Measurements from ENCODE around the gene ZNF429.

The ZNF429 gene

GRCh38 chr19:21487969-21488368 is 17.4 kb upstream of the ZNF429 start:
- TF ChIP-seq CREB5 (CRISPR knock-in tag; IDR thresholded peaks at IDR 0.05; ENCODE audit: low read depth) (no peak), PPARA (CRISPR knock-in tag; IDR thresholded peaks at IDR 0.05; ENCODE audit: borderline replicate concordance) (no peak), ZFP30 (CRISPR knock-in tag; IDR thresholded peaks at IDR 0.05) (no peak), ZNF70 (CRISPR knock-in tag; IDR thresholded peaks at IDR 0.05) (no peak), GLIS3 (CRISPR knock-in tag; IDR thresholded peaks at IDR 0.05) (no peak), BACH2 (CRISPR knock-in tag; IDR thresholded peaks at IDR 0.05; ENCODE audit: borderline replicate concordance) (no peak), ZC3H10 (CRISPR knock-in tag; IDR thresholded peaks at IDR 0.05) (no peak), ZNF8 (CRISPR knock-in tag; IDR thresholded peaks at IDR 0.05) (no peak), ARNTL (CRISPR knock-in tag; IDR thresholded peaks at IDR 0.05; ENCODE audit: borderline replicate concordance, low read depth) (no peak), SNAI2 (CRISPR knock-in tag; IDR thresholded peaks at IDR 0.05) (no peak), TOX (CRISPR knock-in tag; IDR thresholded peaks at IDR 0.05; ENCODE audit: borderline replicate concordance) (no peak), TCF4 (CRISPR knock-in tag; IDR thresholded peaks at IDR 0.05; ENCODE audit: borderline replicate concordance) (no peak), CSDC2 (CRISPR knock-in tag; IDR thresholded peaks at IDR 0.05) (no peak)
- no peak for ATAC-seq

GRCh38 chr19:21491146-21491545 is 14.3 kb upstream of the ZNF429 start:
- TF ChIP-seq ZFP3 (CRISPR knock-in tag; IDR thresholded peaks at IDR 0.05) (no peak), TOX (CRISPR knock-in tag; IDR thresholded peaks at IDR 0.05; ENCODE audit: borderline replicate concordance) (no peak), TCF4 (CRISPR knock-in tag; IDR thresholded peaks at IDR 0.05; ENCODE audit: borderline replicate concordance) (no peak), POU6F1 (CRISPR knock-in tag; IDR thresholded peaks at IDR 0.05; ENCODE audit: borderline replicate concordance, low read depth) (no peak)

GRCh38 chr19:21492947-21493906 is 12.2 kb upstream of the ZNF429 start:
- no peak for TF ChIP-seq SNAI2 (CRISPR knock-in tag; IDR thresholded peaks at IDR 0.05)
- no peak for TF ChIP-seq POU6F1 (CRISPR knock-in tag; IDR thresholded peaks at IDR 0.05; ENCODE audit: borderline replicate concordance, low read depth)
- TF ChIP-seq ZC3H10 (CRISPR knock-in tag; IDR thresholded peaks at IDR 0.05): no peak
- no peak for TF ChIP-seq ARNTL (CRISPR knock-in tag; IDR thresholded peaks at IDR 0.05; ENCODE audit: borderline replicate concordance, low read depth)
- TF ChIP-seq OSR1 (CRISPR knock-in tag; IDR thresholded peaks at IDR 0.05): no peak
- no peak for TF ChIP-seq CSDC2 (CRISPR knock-in tag; IDR thresholded peaks at IDR 0.05)
- TF ChIP-seq CSRNP3 (CRISPR knock-in tag; IDR thresholded peaks at IDR 0.05): no peak
- TF ChIP-seq ZFP30 (CRISPR knock-in tag; IDR thresholded peaks at IDR 0.05): no peak
- no peak for ATAC-seq

More at GRCh38 chr19:21491146-21491545, 14.3 kb upstream of the ZNF429 start:
- ATAC-seq: no peak

GRCh38 chr19:21496876-21497275 is 8.5 kb upstream of the ZNF429 start:
- ATAC-seq: no peak
- TF ChIP-seq ESRRG (CRISPR knock-in tag; IDR thresholded peaks at IDR 0.05): no peak
- TF ChIP-seq ZNF70 (CRISPR knock-in tag; IDR thresholded peaks at IDR 0.05): no peak
- no peak for TF ChIP-seq TCF4 (CRISPR knock-in tag; IDR thresholded peaks at IDR 0.05; ENCODE audit: borderline replicate concordance)
- no peak for TF ChIP-seq ISL1 (CRISPR knock-in tag; IDR thresholded peaks at IDR 0.05)
- TF ChIP-seq CSRNP3 (CRISPR knock-in tag; IDR thresholded peaks at IDR 0.05): no peak
- TF ChIP-seq PPARA (CRISPR knock-in tag; IDR thresholded peaks at IDR 0.05; ENCODE audit: borderline replicate concordance): no peak
- no peak for TF ChIP-seq ZC3H10 (CRISPR knock-in tag; IDR thresholded peaks at IDR 0.05)
- no peak for TF ChIP-seq POU6F1 (CRISPR knock-in tag; IDR thresholded peaks at IDR 0.05; ENCODE audit: borderline replicate concordance, low read depth)
- TF ChIP-seq TOX (CRISPR knock-in tag; IDR thresholded peaks at IDR 0.05; ENCODE audit: borderline replicate concordance): no peak
- no peak for TF ChIP-seq ZFP30 (CRISPR knock-in tag; IDR thresholded peaks at IDR 0.05)
- no peak for TF ChIP-seq GLIS3 (CRISPR knock-in tag; IDR thresholded peaks at IDR 0.05)
- TF ChIP-seq SNAI2 (CRISPR knock-in tag; IDR thresholded peaks at IDR 0.05): no peak
- TF ChIP-seq PATZ1 (CRISPR knock-in tag; IDR thresholded peaks at IDR 0.05; ENCODE audit: borderline replicate concordance): no peak
- TF ChIP-seq ZFP3 (CRISPR knock-in tag; IDR thresholded peaks at IDR 0.05): no peak
- no peak for TF ChIP-seq OSR1 (CRISPR knock-in tag; IDR thresholded peaks at IDR 0.05)
- TF ChIP-seq ARNTL (CRISPR knock-in tag; IDR thresholded peaks at IDR 0.05; ENCODE audit: borderline replicate concordance, low read depth): no peak
- TF ChIP-seq CSDC2 (CRISPR knock-in tag; IDR thresholded peaks at IDR 0.05): no peak
- no peak for TF ChIP-seq BACH2 (CRISPR knock-in tag; IDR thresholded peaks at IDR 0.05; ENCODE audit: borderline replicate concordance)
